Measurements from ENCODE around the gene C2CD4C.
"Not testable (repeated sequence)": the region's sequence is repeated elsewhere in the genome, so short reads cannot be mapped to it uniquely, and the experiment has no call there.

Gene C2CD4C

GRCh38 chr19:366951-367350, 42.0 kb downstream of the C2CD4C start:
- DNase-seq (ENCODE audit: low read depth, low spot score), result no peak

GRCh38 chr19:366205-366783, 42.7 kb downstream of the C2CD4C start:
- DNase-seq (ENCODE audit: low read depth, low spot score), result no peak

- DNase-seq (ENCODE audit: low read depth, low spot score), result no peak
These were observed 44.3 kb downstream of the C2CD4C start for GRCh38 chr19:364496-365287.

- DNase-seq (ENCODE audit: low read depth, low spot score), result no peak
These were observed 46.3 kb downstream of the C2CD4C start for GRCh38 chr19:362683-363082.

GRCh38 chr19:362154-362553, 46.8 kb downstream of the C2CD4C start:
- no peak for DNase-seq (ENCODE audit: low read depth, low spot score)

GRCh38 chr19:359653-359925, 49.4 kb downstream of the C2CD4C start:
- no peak for DNase-seq (ENCODE audit: low read depth, low spot score)

GRCh38 chr19:355536-355935, 53.4 kb downstream of the C2CD4C start:
- not testable (repeated sequence) for DNase-seq (ENCODE audit: low read depth, low spot score)
